Glutamatergic neuron (in vitro differentiated cells): ENCODE results near the gene HOXD9. TPM values are rescaled to one million over a fixed set of nuclear protein-coding genes. Genes with fewer than 3 reads are reported as not detected.

Experiments used
- DNase-seq: peaks from one replicate; pipeline ENCODE4 v3.0.0; 2022
- H3K27ac Mint-ChIP-seq: one replicate; pipeline ENCODE4 v1.8.0; 2020; ENCODE audit warnings: mild to moderate bottlenecking, mixed read lengths, inconsistent platforms; ENCODE audit not compliant: unreplicated experiment
- H3K27me3 Mint-ChIP-seq: one replicate; pipeline ENCODE4 v1.8.0; 2020; ENCODE audit warnings: mild to moderate bottlenecking, moderate library complexity, mixed read lengths, inconsistent platforms; ENCODE audit not compliant: unreplicated experiment
- H3K36me3 Mint-ChIP-seq: one replicate; pipeline ENCODE4 v1.8.0; 2020; ENCODE audit warnings: mild to moderate bottlenecking, mixed read lengths, inconsistent platforms; ENCODE audit not compliant: unreplicated experiment
- H3K4me1 Mint-ChIP-seq: one replicate; pipeline ENCODE4 v1.8.0; 2020; ENCODE audit warnings: mild to moderate bottlenecking, low read depth, mixed read lengths, inconsistent platforms; ENCODE audit not compliant: unreplicated experiment
- H3K4me3 Mint-ChIP-seq: one replicate; pipeline ENCODE4 v1.8.0; 2020; ENCODE audit warnings: mild to moderate bottlenecking, mixed read lengths, inconsistent platforms; ENCODE audit not compliant: unreplicated experiment
- H3K9me3 Mint-ChIP-seq: one replicate; pipeline ENCODE4 v1.8.0; 2020; ENCODE audit warnings: mild to moderate bottlenecking, moderate library complexity, mixed read lengths, inconsistent platforms; ENCODE audit not compliant: unreplicated experiment
- CTCF ChIP-seq: fragments of 200-600 bp; sonication (generic); IDR thresholded peaks from one replicate; pipeline ENCODE4 v1.5.0; 2021; ENCODE audit not compliant: partially characterized antibody, unreplicated experiment
- total RNA-seq: library from RNA; stranded (reverse); fragmentation: NEBNext Ultra II Directional; extraction: Animal tissue kit (Norgen Biotek cat#: 25700); gene quantifications from one replicate; pipeline ENCODE4 v1.2.1, GENCODE V29; 2021; ENCODE audit not compliant: unreplicated experiment

The HOXD9 gene
- total RNA-seq, 1 donor from 2014 or later, result 0.44 TPM

- Mint-ChIP-seq H3K36me3 (peaks cover 6% of the 10 kb centered on the region), H3K27me3 (peaks cover 51% of the 10 kb centered on the region), H3K27ac (no peak overlapping the region), H3K4me1 (peaks cover 3% of the 10 kb centered on the region), H3K9me3 (peaks cover 14% of the 10 kb centered on the region), H3K4me3 (no peak overlapping the region)
- TF ChIP-seq CTCF, result no peak
- no peak for DNase-seq
These were observed 1.9 kb upstream of the HOXD9 start for GRCh38 chr2:176120364-176121189.

DNA sequence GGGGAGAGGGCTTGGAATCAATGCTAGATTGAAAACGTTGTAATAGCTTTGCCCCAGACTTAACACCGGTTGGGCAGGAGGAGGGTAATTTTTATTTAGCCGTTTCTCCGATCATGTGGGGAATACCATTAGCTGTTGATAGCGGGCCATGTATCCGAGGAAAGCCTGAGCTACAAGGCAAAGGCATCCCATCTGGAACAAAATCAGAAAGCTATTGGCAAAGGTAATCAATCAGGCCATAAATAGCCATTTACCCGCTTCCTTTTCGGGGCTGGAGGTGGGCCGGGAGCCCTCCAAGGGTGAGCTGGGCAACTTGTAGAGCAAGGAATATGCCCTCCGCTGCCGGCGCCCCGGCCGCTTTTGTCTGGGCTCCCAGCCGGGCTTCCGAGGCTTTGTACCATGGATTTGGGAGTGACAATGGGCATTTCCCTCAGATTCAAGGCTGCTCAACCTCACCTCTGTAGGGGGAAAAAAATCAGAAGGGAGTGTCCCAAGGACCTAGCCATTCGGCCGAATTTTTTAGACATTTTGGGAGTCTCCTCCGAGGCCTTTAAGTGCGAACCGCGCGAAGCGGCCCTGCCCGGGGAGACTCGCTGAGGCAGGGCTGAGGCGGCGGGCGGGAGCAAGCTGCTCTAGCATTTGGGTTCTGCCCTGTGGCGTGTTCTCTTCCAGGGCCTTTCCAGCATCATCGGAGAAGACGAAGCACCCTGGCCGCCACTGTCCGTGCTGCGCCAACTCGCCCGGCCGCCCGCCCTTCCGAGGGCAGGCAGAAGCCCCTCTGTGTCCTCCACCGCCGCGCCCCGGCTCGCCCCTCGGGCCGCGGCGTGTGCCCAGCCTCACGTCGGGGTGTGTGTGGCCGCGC is 1.1 kb upstream of the HOXD9 start:
- peaks cover 51% of the 10 kb centered on the region for H3K27me3 Mint-ChIP-seq
- no peak overlapping the region for H3K4me3 Mint-ChIP-seq
- H3K9me3 Mint-ChIP-seq, result peaks cover 14% of the 10 kb centered on the region
- peaks cover 6% of the 10 kb centered on the region for H3K36me3 Mint-ChIP-seq
- TF ChIP-seq CTCF, result no peak
- peaks cover 3% of the 10 kb centered on the region for H3K4me1 Mint-ChIP-seq
- DNase-seq, result no peak
- no peak overlapping the region for H3K27ac Mint-ChIP-seq

DNA sequence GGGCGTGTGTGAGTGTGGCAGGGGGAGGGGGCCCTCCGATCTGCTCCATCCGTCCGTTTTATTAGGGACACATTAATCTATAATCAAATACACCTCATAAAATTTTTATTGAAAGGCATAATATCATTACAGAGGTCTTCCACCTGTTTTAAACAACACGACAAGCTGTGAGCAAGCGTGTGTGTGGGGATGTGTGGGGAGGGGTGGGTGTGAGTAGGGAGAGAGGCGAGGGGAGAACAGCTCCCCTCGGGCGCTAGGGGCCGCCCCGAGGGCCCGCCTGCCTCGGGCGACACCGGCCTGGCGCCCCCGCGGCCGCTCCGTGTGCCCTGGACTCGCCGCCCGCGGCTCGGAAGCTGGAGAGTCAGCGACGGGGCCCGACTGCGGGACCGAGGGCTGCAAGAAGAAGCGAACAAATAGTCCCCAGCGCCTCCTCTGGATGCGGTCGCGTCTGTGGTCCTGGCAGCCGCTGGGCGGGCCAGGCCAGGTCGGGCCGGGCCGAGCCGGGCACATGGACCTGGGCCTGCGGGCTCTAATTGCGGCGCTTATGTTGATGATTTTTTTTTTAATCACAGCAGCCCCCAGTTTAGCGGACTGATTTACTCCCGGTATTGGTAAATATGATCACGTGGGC is 352 bp upstream of the HOXD9 start:
- Mint-ChIP-seq H3K9me3 (peaks cover 14% of the 10 kb centered on the region), H3K27ac (no peak overlapping the region)
- DNase-seq, result no peak

GRCh38 chr2:176123411-176124109 is 1.0 kb downstream of the HOXD9 start:
- Mint-ChIP-seq H3K36me3 (no peaks in the 10 kb centered on the region), H3K9me3 (peaks cover 21% of the 10 kb centered on the region), H3K4me1 (peaks cover 8% of the 10 kb centered on the region), H3K27ac (no peak overlapping the region), H3K27me3 (peaks cover 47% of the 10 kb centered on the region), H3K4me3 (peak overlapping the region; percentile 58)
- peak; percentile 43 for DNase-seq
- TF ChIP-seq CTCF, result no peak

More for the DNA sequence above, 352 bp upstream of the HOXD9 start:
- peaks cover 3% of the 10 kb centered on the region for H3K4me1 Mint-ChIP-seq
- peaks cover under 1% of the 10 kb centered on the region for H3K36me3 Mint-ChIP-seq
- H3K4me3 Mint-ChIP-seq, result peak overlapping the region; percentile 85
- H3K27me3 Mint-ChIP-seq, result peaks cover 43% of the 10 kb centered on the region
- no peak for TF ChIP-seq CTCF
